ENCODE results near the gene TMEM140. TPM values are rescaled to one million over a fixed set of nuclear protein-coding genes. Genes with fewer than 3 reads are reported as not detected.

Gene TMEM140
- total RNA-seq, 4 donors from 2014 or later, result 4.8 to 36.3 (median 28.9) TPM

- H3K9me3 ChIP-seq, result peaks cover 21 to 30% of the 10 kb centered on the region in 2 donors
- H3K36me3 ChIP-seq, result peaks cover 0 to 18% (median 7%) of the 10 kb centered on the region in 4 donors
- TF ChIP-seq, protein P1, sequence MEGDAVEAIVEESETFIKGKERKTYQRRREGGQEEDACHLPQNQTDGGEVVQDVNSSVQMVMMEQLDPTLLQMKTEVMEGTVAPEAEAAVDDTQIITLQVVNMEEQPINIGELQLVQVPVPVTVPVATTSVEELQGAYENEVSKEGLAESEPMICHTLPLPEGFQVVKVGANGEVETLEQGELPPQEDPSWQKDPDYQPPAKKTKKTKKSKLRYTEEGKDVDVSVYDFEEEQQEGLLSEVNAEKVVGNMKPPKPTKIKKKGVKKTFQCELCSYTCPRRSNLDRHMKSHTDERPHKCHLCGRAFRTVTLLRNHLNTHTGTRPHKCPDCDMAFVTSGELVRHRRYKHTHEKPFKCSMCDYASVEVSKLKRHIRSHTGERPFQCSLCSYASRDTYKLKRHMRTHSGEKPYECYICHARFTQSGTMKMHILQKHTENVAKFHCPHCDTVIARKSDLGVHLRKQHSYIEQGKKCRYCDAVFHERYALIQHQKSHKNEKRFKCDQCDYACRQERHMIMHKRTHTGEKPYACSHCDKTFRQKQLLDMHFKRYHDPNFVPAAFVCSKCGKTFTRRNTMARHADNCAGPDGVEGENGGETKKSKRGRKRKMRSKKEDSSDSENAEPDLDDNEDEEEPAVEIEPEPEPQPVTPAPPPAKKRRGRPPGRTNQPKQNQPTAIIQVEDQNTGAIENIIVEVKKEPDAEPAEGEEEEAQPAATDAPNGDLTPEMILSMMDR (IDR thresholded peaks at IDR 0.05), result no peak
- no peak for TF ChIP-seq POLR2A (IDR thresholded peaks at IDR 0.05)
- TF ChIP-seq EP300 (IDR thresholded peaks at IDR 0.05; ENCODE audit: low read depth), result no peak
- no peak for TF ChIP-seq POLR2AphosphoS5 (IDR thresholded peaks at IDR 0.05)
- no peak for DNase-seq
- H3K4me1 ChIP-seq, result no peaks in the 10 kb centered on the region
- intact Hi-C loops (cut with DNase I; ENCODE audit: low total_unique reads), result no loop called here
- no peak overlapping the region for H3K4me3 ChIP-seq
- H3K27me3 ChIP-seq, result no peaks in the 10 kb centered on the region
- 95 to 97% methylated on average over 4 to 7 of the region's 7 CpGs for WGBS, 2 donors (ENCODE audit: low coverage in 1 of 2)
- no peak overlapping the region for H3K27ac ChIP-seq
- in situ Hi-C loops (cut with MboI; ENCODE audit: low pct_ligation_motif_present in 1 of 4, low pct_unique_long_range_greater_than_20kb in 1 of 4, low sequenced_read_pairs in 3 of 4), result loop anchor here in 1 of 4 donors (25.0 kb wide), 1 partner anchor 521 kb away; no protein-coding TSS in a partner anchor
Measured at GRCh38 chr7:135183478-135183877, 35.6 kb downstream of the TMEM140 start.

- H3K4me1 ChIP-seq, result no peaks in the 10 kb centered on the region
- 71 to 97% methylated on average over 1 to 5 of the region's 5 CpGs for WGBS, 2 donors (ENCODE audit: low coverage in 1 of 2)
- TF ChIP-seq POLR2A (IDR thresholded peaks at IDR 0.05), result no peak
- no peak for TF ChIP-seq EP300 (IDR thresholded peaks at IDR 0.05; ENCODE audit: low read depth)
- TF ChIP-seq, protein P1 (IDR thresholded peaks at IDR 0.05), result no peak
- TF ChIP-seq POLR2AphosphoS5 (IDR thresholded peaks at IDR 0.05), result no peak
- H3K4me3 ChIP-seq, result no peak overlapping the region
- H3K9me3 ChIP-seq, result peaks cover 21 to 30% of the 10 kb centered on the region in 2 donors
- intact Hi-C loops (cut with DNase I; ENCODE audit: low total_unique reads), result no loop called here
- DNase-seq, result no peak
- in situ Hi-C loops (cut with MboI; ENCODE audit: low pct_ligation_motif_present in 1 of 4, low pct_unique_long_range_greater_than_20kb in 1 of 4, low sequenced_read_pairs in 3 of 4), result loop anchor here in 1 of 4 donors (25.0 kb wide), 1 partner anchor 522 kb away; no protein-coding TSS in a partner anchor
- H3K36me3 ChIP-seq, result peaks cover 0 to 22% (median 11%) of the 10 kb centered on the region in 4 donors
- H3K27me3 ChIP-seq, result no peaks in the 10 kb centered on the region
- no peak overlapping the region for H3K27ac ChIP-seq
Measured at GRCh38 chr7:135184254-135184841, 36.5 kb downstream of the TMEM140 start.

- TF ChIP-seq, protein P1 (IDR thresholded peaks at IDR 0.05), result no peak
- no peak for TF ChIP-seq POLR2AphosphoS5 (IDR thresholded peaks at IDR 0.05)
- TF ChIP-seq POLR2A (IDR thresholded peaks at IDR 0.05), result no peak
- no peak for TF ChIP-seq EP300 (IDR thresholded peaks at IDR 0.05; ENCODE audit: low read depth)
- Histone ChIP-seq H3K36me3 (peaks cover 0 to 23% (median 11%) of the 10 kb centered on the region in 4 donors), H3K4me3 (no peak overlapping the region), H3K9me3 (peaks cover 18 to 20% of the 10 kb centered on the region in 2 donors), H3K27me3 (no peaks in the 10 kb centered on the region), H3K27ac (no peak overlapping the region), H3K4me1 (no peaks in the 10 kb centered on the region)
- no peak for DNase-seq
- in situ Hi-C loops (cut with MboI; ENCODE audit: low pct_ligation_motif_present in 1 of 4, low pct_unique_long_range_greater_than_20kb in 1 of 4, low sequenced_read_pairs in 3 of 4) (loop anchor here in 1 of 4 donors (25.0 kb wide), 1 partner anchor 523 kb away; no protein-coding TSS in a partner anchor), intact Hi-C loops (cut with DNase I; ENCODE audit: low total_unique reads) (no loop called here)
- WGBS, 2 donors (ENCODE audit: low coverage in 1 of 2), result 80 to 89% methylated on average over 4 to 7 of the region's 7 CpGs
Measured at GRCh38 chr7:135185471-135186260, 37.8 kb downstream of the TMEM140 start.

GRCh38 chr7:135186261-135186540 is 38.3 kb downstream of the TMEM140 start:
- in situ Hi-C loops (cut with MboI; ENCODE audit: low pct_ligation_motif_present in 1 of 4, low pct_unique_long_range_greater_than_20kb in 1 of 4, low sequenced_read_pairs in 3 of 4), result loop anchor here in 1 of 4 donors (25.0 kb wide), 1 partner anchor 524 kb away; no protein-coding TSS in a partner anchor
- 96% methylated on average over 3 of the region's 3 CpGs; no CpG with 5 or more reads in 1 of the 2 donors for WGBS, 2 donors (ENCODE audit: low coverage in 1 of 2)
- intact Hi-C loops (cut with DNase I; ENCODE audit: low total_unique reads), result no loop called here

More at GRCh38 chr7:135186261-135186540, 38.3 kb downstream of the TMEM140 start:
- TF ChIP-seq EP300 (IDR thresholded peaks at IDR 0.05; ENCODE audit: low read depth), result no peak
- no peak for TF ChIP-seq POLR2A (IDR thresholded peaks at IDR 0.05)
- TF ChIP-seq POLR2AphosphoS5 (IDR thresholded peaks at IDR 0.05), result no peak
- TF ChIP-seq, protein P1 (IDR thresholded peaks at IDR 0.05), result no peak
- peaks cover 13 to 15% of the 10 kb centered on the region in 2 donors for H3K9me3 ChIP-seq
- H3K27ac ChIP-seq, result no peak overlapping the region
- no peaks in the 10 kb centered on the region for H3K27me3 ChIP-seq
- H3K4me1 ChIP-seq, result no peaks in the 10 kb centered on the region
- no peak overlapping the region for H3K4me3 ChIP-seq
- DNase-seq, result no peak
- H3K36me3 ChIP-seq, result peaks cover 0 to 23% (median 11%) of the 10 kb centered on the region in 4 donors
